GM23338 (cell line): Measurements from ENCODE around the gene FAM228B. TPM values are rescaled to one million over a fixed set of nuclear protein-coding genes. Genes with fewer than 3 reads are reported as not detected.

Experiments used
- ATAC-seq: fragments of 200-7000 bp; cut with Tn5 transposase; 3 replicates; pipeline ENCODE4 v1.9.1; 2020
- DNase-seq: peaks from one replicate; pipeline ENCODE4 v3.0.0-alpha.2; 2015; ENCODE audit warnings: low spot score
- H2AFZ ChIP-seq: fragments of 200-600 bp; sonication (generic); 2 replicates; pipeline ENCODE4 v1.8.0; 2016; ENCODE audit warnings: antibody characterized with exemption, mild to moderate bottlenecking, moderate library complexity
- H3F3A ChIP-seq: fragments of 200-600 bp; sonication (generic); replicated peaks from 2 replicates; pipeline ENCODE4 v1.8.0; 2017; ENCODE audit warnings: antibody characterized with exemption, mixed run types, low read depth
- H3K27ac ChIP-seq: fragments of 200-600 bp; sonication (generic); 2 replicates; pipeline ENCODE4 v1.6.1; 2016; ENCODE audit warnings: low read depth
- H3K27me3 ChIP-seq: fragments of 200-600 bp; sonication (generic); 2 replicates; pipeline ENCODE4 v1.8.0; 2016; ENCODE audit warnings: mild to moderate bottlenecking, mixed run types, moderate library complexity; ENCODE audit not compliant: insufficient read depth
- H3K36me3 ChIP-seq: fragments of 200-600 bp; sonication (generic); 2 replicates; pipeline ENCODE4 v1.8.0; 2016; ENCODE audit warnings: mild to moderate bottlenecking; ENCODE audit not compliant: insufficient read depth
- H3K4me1 ChIP-seq: fragments of 200-600 bp; sonication (generic); 2 replicates; pipeline ENCODE4 v1.8.0; 2016; ENCODE audit warnings: mild to moderate bottlenecking, moderate library complexity; ENCODE audit not compliant: insufficient read depth
- H3K4me2 ChIP-seq: fragments of 200-600 bp; sonication (generic); 2 replicates; pipeline ENCODE4 v1.7.1; 2017; ENCODE audit warnings: mixed run types
- H3K4me3 ChIP-seq: fragments of 200-600 bp; sonication (generic); 2 replicates; pipeline ENCODE4 v1.6.1; 2016; ENCODE audit warnings: mixed run types
- H3K79me2 ChIP-seq: fragments of 200-600 bp; sonication (generic); replicated peaks from 2 replicates; pipeline ENCODE4 v1.8.0; 2017; ENCODE audit warnings: mild to moderate bottlenecking; ENCODE audit not compliant: insufficient read depth
- H3K9me2 ChIP-seq: fragments of 200-600 bp; sonication (generic); 2 replicates; pipeline ENCODE4 v1.8.0; 2017; ENCODE audit not compliant: insufficient read depth
- H4K20me1 ChIP-seq: fragments of 200-600 bp; sonication (generic); replicated peaks from 2 replicates; pipeline ENCODE4 v1.8.0; 2017; ENCODE audit warnings: mild to moderate bottlenecking; ENCODE audit not compliant: insufficient read depth
- H3K27ac Mint-ChIP-seq: 2 replicates; pipeline ENCODE4 v1.8.0; 2020; ENCODE audit warnings: inconsistent platforms, mild to moderate bottlenecking, moderate library complexity, mixed read lengths
- H3K27me3 Mint-ChIP-seq: 3 replicates; pipeline ENCODE4 v1.8.0; 2022; ENCODE audit warnings: low read depth, mild to moderate bottlenecking, moderate library complexity, mixed read lengths, inconsistent platforms; ENCODE audit not compliant: insufficient read depth, poor library complexity
- H3K36me3 Mint-ChIP-seq: 3 replicates; pipeline ENCODE4 v1.8.0; 2021; ENCODE audit warnings: low read depth, mild to moderate bottlenecking, inconsistent platforms, moderate library complexity, mixed read lengths
- H3K4me1 Mint-ChIP-seq: 3 replicates; pipeline ENCODE4 v1.8.0; 2020; ENCODE audit warnings: mild to moderate bottlenecking, inconsistent platforms, mixed read lengths
- H3K4me3 Mint-ChIP-seq: 3 replicates; pipeline ENCODE4 v1.8.0; 2021; ENCODE audit warnings: moderate library complexity, mild to moderate bottlenecking, inconsistent platforms, mixed read lengths
- H3K9me3 Mint-ChIP-seq: 3 replicates; pipeline ENCODE4 v1.8.0; 2020; ENCODE audit warnings: moderate library complexity, mild to moderate bottlenecking, inconsistent platforms, mixed read lengths
- ETS1 ChIP-seq: IDR thresholded peaks from 2 replicates; pipeline ENCODE4 v1.6.1; 2016; ENCODE audit warnings: antibody characterized with exemption
- EZH2 ChIP-seq: fragments of 200-600 bp; sonication (generic); IDR thresholded peaks from one replicate; pipeline ENCODE4 v1.8.0; 2017; ENCODE audit warnings: antibody characterized with exemption, mild to moderate bottlenecking, low read depth; ENCODE audit not compliant: unreplicated experiment
- EZH2phosphoT487 ChIP-seq: fragments of 200-600 bp; sonication (generic); IDR thresholded peaks from one replicate; pipeline ENCODE4 v1.8.1; 2018; ENCODE audit warnings: antibody characterized with exemption; ENCODE audit not compliant: unreplicated experiment
- JUNB ChIP-seq: IDR thresholded peaks from one replicate; pipeline ENCODE4 v1.6.1; 2016; ENCODE audit warnings: antibody characterized with exemption; ENCODE audit not compliant: unreplicated experiment
- POLR2AphosphoS5 ChIP-seq: IDR thresholded peaks from 2 replicates; pipeline ENCODE4 v1.6.1; 2016; ENCODE audit warnings: antibody characterized with exemption, low read depth
- STAT1 ChIP-seq: IDR thresholded peaks from one replicate; pipeline ENCODE4 v1.6.1; 2016; ENCODE audit warnings: antibody characterized with exemption; ENCODE audit not compliant: unreplicated experiment
- ZNF331 ChIP-seq: fragments of 250-450 bp; sonication (Bioruptor Pico); IDR thresholded peaks from 2 replicates; pipeline ENCODE4 v1.5.0; 2020; ENCODE audit warnings: low read depth, mild to moderate bottlenecking, moderate library complexity
- ZNF462 ChIP-seq: fragments of 250-450 bp; sonication (Bioruptor Pico); IDR thresholded peaks from 2 replicates; pipeline ENCODE4 v1.5.0; 2020; ENCODE audit warnings: mild to moderate bottlenecking, moderate library complexity
- polyA plus RNA-seq: library from polyadenylated mRNA; unstranded; fragments of >200 nt; fragmentation: Nextera tagmentation; extraction: Ambion mirVana; gene quantifications from 2 replicates; pipeline ENCODE4 v1.2.1, GENCODE V29; 2016
- total RNA-seq: library from RNA; depleted of rRNA; stranded (reverse); fragments of >200 nt; shearing (Covaris generic); gene quantifications from 2 replicates; pipeline ENCODE4 v1.2.3, GENCODE V29; 2014

Gene FAM228B
- total and polyA plus RNA-seq, 2 experiments from 2014 or later = 3.4 to 7.9 TPM

GRCh38 chr2:24160761-24161160, 37.5 kb downstream of the FAM228B start (continued):
- TF ChIP-seq ETS1 = no peak
- no peak for TF ChIP-seq ZNF462 (CRISPR knock-in tag)
- TF ChIP-seq ZNF331 = no peak
- no peak for TF ChIP-seq EZH2phosphoT487
- no peak for TF ChIP-seq POLR2AphosphoS5
- TF ChIP-seq STAT1 = no peak

GRCh38 chr2:24162494-24162893, 39.2 kb downstream of the FAM228B start:
- DNase-seq (no peak), ATAC-seq (no peak)
- Mint-ChIP-seq H3K27ac (no peak overlapping the region), H3K36me3 (peaks cover 11% of the 10 kb centered on the region; the same call in 2 of the 3 replicates), H3K27me3 (peaks cover 10% of the 10 kb centered on the region), H3K4me1 (peaks cover 10% of the 10 kb centered on the region; the same call in 2 of the 3 replicates), H3K9me3 (peaks cover 10% of the 10 kb centered on the region; the same call in 2 of the 3 replicates), H3K4me3 (no peak overlapping the region)
- Histone ChIP-seq H3K27me3 (no peaks in the 10 kb centered on the region), H3K79me2 (no peaks in the 10 kb centered on the region), H3K4me1 (no peaks in the 10 kb centered on the region; the same call in 1 of the 2 replicates), H3K36me3 (no peaks in the 10 kb centered on the region), H4K20me1 (no peaks in the 10 kb centered on the region), H3K27ac (no peak overlapping the region), H2AFZ (no peak overlapping the region), H3K4me2 (no peak overlapping the region), H3K4me3 (no peak overlapping the region), H3F3A (no peaks in the 10 kb centered on the region), H3K9me2 (no peaks in the 10 kb centered on the region)
- no peak for TF ChIP-seq EZH2
- no peak for TF ChIP-seq JUNB
- TF ChIP-seq ZNF331 = no peak
